Umbilical cord (tissue), 2 donors: Measurements from ENCODE around the gene DNAJC3. TPM values are rescaled to one million over a fixed set of nuclear protein-coding genes. Genes with fewer than 3 reads are reported as not detected.
"Not testable (repeated sequence)": the region's sequence is repeated elsewhere in the genome, so short reads cannot be mapped to it uniquely, and the experiment has no call there.

Experiments used
- DNase-seq: peaks from one replicate; pipeline ENCODE4 v3.0.0-alpha.2; 2015; ENCODE audit warnings: low spot score
- total RNA-seq: library from RNA; depleted of rRNA; stranded (reverse); fragments of >200 nt; gene quantifications from one replicate; pipeline ENCODE4 v1.2.3, GENCODE V29; 2014; ENCODE audit warnings: low replicate concordance; ENCODE audit not compliant: insufficient read depth

Gene DNAJC3, protein sequence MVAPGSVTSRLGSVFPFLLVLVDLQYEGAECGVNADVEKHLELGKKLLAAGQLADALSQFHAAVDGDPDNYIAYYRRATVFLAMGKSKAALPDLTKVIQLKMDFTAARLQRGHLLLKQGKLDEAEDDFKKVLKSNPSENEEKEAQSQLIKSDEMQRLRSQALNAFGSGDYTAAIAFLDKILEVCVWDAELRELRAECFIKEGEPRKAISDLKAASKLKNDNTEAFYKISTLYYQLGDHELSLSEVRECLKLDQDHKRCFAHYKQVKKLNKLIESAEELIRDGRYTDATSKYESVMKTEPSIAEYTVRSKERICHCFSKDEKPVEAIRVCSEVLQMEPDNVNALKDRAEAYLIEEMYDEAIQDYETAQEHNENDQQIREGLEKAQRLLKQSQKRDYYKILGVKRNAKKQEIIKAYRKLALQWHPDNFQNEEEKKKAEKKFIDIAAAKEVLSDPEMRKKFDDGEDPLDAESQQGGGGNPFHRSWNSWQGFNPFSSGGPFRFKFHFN
- 60.9 TPM for total RNA-seq

DNA sequence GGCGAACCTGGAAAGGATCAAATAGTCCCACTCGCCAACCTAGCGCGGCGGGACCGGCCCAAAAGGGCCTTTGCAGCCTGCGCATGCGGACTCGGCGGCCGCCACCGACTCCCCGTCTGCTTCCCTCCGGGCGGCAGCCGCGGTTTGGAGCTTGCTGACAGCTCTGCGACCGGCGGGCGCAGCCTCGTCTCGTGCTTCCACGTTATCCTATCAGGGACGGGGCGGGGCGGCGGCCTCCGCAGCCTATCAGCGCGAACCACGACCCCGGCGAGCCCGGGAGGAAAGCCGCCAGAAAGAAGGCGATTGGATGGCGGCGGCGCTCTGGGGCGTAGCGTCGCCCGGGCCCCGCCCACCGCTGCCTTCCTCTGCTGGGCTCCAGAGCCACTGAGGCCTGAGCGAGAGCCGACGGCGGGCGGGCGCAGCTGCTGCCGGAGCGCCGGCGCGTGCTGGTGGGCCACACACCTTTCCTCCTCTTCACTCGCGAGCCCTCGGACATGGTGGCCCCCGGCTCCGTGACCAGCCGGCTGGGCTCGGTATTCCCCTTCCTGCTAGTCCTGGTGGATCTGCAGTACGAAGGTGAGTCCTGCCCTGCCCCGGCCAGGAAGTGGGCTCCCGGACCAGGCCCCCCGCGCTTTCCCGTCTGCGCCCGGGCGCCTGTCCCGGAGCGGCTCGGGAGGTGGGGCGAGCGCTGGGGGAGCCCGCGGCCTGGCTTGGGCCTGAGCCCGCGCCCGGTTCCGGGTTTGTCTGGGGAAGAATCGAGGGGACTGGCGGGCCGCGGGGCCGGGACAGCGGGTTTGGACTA, at the start of gene DNAJC3:
Gene DNAJC3, plus strand, starts transcription at position 378 of the 802 bp plus-strand sequence. Its CDS starts 117 bp downstream, at position 495.
- peak; percentile 99 for DNase-seq

DNA sequence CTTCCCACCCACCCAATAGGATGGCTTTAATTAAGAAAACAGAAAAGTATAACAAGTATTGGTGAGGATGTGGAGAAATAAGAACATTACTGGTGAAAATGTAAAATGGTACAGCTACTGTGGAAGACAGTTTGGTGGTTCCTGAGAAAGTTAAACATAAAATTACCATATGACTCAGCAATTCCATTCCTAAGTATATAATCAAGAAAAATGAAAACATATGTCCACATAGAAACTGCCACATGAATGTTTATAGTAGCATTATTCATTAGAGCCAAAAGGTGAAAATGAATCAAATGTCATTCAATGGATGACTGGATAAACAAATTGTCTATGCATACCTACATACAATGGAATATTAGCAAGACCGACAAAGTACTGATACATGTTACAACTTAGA, 49.3 kb upstream of the DNAJC3 start:
- no peak for DNase-seq

DNA sequence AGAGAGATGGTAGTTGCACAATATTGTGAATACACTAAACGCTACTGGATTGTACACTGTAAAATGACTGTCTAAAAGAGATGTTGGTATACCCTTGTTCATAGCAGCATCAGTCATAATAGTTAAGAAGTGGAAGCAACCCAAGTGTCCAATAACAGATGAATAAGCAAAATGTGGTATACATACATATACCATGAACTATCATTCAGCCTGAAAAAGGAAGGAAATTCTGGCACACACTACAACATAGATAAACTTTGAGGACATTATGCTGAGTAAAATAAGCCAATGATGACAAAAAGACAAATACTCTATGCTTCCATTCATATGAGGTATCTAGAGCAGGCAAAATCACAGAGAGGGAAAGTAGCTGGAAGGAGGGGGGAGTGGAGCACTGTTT, 48.5 kb upstream of the DNAJC3 start:
- DNase-seq: no peak

DNA sequence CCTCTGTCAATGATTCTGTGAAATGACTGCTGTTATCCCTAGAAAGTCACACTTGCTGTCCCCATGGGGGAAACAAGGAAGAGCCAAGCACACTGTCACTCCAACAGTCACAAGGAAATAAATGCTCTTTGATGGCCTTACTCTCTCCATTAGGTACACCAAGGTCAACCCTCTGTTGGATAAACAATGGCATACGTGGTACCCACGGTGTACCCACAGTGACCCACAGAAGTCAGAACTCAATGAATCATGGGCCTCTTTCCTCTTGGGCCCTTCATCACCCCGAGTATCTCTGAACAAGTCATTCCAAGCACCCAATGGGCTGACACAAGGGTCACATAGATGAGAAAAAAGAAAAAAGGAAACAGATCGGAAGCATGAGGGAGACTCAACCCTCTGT, 47.9 kb upstream of the DNAJC3 start:
- no peak for DNase-seq

DNA sequence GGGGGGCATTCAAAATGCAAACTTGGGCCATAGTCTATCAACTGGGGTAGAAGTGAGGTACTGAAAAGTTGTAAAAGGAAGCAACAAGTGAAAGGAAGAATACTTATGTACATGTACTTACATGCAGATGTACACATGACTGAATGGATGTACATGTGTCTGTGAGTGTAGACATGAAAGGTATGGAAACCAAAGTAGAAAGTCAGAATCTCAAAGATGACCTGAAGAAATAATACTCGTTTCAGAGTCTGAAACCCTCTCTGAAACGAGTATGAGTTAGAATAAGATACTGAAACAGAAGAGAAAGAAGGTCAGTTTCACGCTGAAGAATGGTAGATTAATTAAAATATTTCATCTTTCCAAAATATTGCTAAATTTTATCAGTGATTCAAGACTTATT, 46.3 kb upstream of the DNAJC3 start:
- DNase-seq: no peak

DNA sequence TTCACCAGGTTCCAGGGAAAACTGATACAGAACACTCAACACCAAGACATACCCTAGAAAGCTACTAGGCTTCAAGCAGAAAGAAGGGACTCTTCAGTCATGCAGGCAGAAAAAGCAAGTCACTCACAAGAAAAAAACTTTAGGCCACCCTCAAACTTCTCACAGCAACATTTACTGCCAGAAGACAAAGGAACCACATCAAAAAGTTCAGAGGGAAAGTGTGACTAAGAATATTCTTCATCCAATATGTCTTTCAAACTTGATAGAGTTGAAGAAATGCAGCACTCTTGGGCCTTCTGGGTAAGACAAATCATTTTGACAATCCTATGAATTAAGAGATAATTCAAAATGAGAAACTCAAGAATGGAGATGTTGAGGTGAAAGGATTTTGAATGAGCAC, 40.1 kb upstream of the DNAJC3 start:
- DNase-seq: no peak

DNA sequence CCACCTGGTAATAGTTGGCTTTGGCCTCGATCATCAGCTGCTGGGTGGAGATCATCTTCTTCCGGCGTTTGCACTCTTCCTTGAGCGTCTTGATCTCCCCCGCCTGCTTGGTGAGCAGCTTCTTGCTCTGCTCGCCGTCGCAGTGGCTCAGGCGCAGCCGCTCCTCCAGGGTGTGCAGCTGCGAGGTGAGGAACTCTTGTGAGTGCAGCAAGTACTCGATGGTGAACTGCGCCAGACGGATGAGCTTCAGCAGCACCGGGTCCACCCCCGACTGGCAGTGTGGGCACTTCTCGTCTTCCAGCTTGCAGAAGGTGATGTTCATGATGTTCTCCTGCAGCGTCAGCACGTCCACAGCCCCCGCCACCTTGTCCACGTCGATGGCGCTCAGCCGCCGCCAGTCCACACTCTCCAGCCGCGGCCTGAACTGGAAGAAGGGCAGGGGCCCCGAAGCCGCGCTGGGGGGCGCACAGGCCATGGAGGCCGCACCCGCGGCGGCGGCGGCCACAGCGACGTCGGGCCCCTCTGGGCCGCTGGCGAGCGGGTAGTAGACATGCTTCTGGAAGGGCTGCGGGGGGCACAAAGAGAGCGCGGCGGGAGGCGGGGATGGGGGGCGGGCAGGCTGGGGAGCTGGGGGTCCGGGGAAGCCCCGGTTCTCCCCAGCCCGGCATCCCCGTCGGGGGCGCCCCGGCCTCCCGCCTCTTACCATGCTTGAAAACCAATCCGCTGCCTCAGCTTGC, 35.5 kb upstream of the DNAJC3 start:
- DNase-seq: peak; percentile 9

DNA sequence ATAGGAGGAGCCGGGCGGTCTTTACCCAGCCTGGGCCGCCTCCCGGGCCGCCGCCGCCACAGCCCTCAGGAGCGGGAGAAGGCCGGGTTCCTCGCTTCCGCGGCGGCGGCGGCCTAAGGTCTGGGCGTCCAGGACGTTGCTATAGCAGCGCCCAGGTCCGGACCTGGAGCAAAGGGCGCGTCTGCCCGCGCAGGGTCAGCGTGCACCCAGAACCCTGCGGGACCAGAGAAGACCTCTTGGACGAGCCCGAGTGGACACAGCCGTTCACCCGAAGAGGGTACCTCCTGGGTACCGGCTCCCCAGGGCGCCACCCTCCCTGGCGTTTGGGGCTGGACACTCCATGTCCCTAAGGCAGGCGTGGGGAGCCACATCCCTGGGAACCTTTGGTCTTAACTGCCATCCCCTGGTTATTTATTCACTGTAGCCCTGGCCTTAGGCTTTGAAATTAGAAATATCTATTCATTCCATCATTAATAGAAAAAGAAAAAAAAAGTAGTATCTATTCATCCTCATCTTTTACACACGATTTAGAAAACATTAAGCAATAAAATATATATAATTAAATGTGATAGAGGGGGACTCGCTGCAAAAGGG, 34.8 kb upstream of the DNAJC3 start:
- DNase-seq: peak; percentile 60

DNA sequence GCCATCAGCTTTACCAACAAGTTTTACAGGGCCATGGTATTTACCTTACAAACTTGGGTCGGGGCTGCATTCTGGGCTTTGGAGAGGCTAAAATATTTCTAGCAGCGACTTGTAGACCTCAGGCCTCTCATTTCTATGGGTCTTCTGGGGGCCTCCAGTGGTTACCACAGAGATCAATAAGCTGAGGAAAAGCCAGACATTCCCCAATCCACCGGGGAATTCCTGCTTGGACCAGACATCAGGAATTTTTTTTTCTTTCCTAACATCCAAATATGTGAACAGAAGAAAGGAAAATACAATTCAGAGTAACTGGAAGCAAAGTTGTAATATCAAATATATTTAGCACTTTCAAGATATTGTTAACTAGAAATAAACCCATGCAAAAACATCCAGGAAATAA, 33.9 kb upstream of the DNAJC3 start:
- no peak for DNase-seq

DNA sequence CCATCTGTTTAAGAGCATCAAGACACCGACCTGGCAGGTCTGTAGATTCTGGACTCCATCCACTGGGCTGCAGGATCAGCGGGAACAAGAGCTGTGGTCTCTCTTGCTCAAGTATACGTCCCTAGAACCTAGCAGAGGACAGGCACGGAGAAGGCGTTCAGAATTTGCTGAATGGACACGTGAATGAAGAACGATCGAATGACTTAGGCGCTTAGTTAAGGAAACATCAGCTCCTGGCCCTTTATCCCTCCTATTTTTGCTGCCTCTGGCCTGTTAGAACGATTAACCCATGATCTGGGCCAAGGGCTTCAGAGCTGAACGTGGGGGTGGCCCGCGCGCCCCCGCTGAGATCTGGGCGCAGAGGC, 33.4 kb upstream of the DNAJC3 start:
- DNase-seq: peak; percentile 41

DNA sequence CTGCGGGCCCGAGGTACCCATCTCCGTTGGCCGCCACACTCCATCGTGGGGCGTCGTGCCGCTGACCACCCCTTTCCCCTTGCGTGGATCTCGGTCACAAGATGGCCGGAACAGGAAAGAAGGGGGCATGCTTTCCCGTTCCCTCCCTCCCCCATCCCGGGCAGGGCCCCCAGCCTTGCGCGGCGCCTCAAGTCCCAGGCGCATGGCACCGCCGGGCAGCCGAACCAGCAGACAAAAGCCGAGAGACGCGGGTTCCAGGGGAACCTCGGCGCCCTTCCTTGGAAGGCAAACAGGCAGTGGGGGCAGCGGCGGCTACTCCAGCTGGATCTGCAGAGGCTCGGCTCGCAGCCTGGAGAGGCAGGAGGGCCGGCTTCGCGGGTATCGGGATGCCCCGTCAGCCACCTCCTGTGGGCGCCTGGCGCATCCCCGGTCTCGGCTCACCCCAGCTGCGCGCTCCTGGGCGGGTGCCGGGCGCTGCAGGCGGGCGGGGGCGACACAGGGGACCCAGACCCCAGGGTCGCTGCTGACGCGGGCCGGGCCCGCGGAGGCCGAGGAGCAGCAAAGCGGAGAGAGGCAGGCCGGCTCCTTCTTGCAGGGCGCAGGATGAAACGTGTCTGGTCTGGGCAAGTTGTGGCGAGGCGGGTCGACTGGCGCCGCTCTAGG, 32.9 kb upstream of the DNAJC3 start:
- DNase-seq: peak; percentile 66

DNA sequence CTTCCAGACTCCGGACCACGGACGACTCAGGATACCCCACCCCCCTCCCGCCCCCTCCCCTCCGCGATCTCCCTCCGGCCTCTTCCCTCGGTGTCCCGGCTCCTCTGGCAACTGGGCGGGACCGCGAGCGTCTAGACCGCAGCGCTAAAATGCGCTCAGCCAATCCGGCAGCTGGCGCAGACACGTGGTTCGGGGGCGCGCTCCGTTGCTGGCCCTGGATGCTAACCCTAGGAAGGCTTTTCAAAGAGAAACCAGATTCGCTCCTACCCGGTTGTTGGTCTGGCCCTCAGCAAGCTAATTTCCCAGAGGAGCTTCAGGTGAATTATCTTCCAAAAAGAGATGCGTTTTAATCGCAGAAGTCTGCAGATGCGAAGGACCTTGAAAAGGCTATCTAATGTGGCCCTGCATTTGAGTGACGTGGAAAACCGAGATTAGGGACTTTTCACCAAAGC, 32.3 kb upstream of the DNAJC3 start, which contains the start of gene DZIP1:
Gene DZIP1, minus strand, starts transcription at position 106 of the 452 bp plus-strand sequence. CDS start 2,677 bp downstream, outside the sequence.
- peak; percentile 89 for DNase-seq

DNA sequence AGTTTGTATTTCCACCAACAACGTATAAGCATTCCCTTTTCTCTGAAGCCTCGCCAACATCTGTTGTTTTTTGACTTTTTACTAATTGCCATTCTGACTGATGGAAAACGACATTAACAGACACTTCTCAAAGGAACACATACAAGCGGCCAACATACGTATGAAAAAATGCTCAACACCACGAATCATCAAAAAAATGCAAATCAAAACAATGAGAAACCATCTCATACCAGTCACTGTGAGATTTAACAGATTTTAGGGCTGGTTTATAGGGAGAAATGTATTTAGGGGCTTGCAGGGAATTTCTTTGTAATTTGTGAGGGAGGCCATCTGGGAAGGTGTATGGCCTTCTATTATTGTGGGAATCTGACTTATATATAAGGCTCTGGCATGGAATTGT, 29.6 kb upstream of the DNAJC3 start:
- no peak for DNase-seq

DNA sequence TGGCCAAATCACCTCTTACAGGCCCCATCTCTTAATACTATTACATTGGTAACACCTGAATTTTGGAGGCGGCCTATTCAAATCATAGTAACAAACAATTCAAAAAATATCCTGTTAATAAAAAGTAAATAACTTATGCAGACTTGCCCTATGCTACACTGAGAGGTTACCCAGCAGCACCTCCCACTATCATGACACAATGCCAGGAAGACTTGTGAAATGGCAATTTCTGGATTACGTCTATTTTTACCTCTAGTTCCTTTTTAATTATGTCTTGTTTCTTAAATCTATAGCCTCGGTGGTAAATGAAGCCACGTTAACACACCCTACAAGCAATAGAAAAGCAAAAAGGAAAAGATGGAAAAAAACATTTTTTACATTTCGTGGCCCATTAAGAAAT, 26.2 kb upstream of the DNAJC3 start:
- no peak for DNase-seq

DNA sequence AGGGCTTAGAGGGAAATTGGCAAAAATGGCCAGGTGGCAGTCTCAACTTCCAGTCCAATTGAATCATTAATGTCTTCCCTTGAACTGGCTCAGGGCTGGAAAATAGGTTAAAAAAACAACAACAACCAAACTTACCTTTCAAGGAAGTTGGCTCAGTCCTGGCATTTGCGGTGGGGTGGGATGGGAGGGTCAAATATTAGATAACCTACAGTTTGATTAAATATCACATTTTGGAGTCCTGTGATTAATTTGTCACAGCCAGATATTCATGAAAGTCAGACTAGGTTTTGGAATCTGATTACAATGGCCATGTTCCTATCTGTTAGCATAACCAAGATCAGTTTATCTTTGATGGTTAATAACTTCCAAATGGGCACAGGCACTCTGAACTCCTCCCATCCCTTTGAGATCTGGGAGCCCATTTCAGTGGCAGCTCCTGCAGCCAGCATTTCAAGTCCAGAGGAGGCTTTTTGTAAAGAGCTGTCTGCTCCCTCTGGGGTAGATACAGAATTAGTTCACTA, 24.6 kb upstream of the DNAJC3 start:
- DNase-seq: no peak

DNA sequence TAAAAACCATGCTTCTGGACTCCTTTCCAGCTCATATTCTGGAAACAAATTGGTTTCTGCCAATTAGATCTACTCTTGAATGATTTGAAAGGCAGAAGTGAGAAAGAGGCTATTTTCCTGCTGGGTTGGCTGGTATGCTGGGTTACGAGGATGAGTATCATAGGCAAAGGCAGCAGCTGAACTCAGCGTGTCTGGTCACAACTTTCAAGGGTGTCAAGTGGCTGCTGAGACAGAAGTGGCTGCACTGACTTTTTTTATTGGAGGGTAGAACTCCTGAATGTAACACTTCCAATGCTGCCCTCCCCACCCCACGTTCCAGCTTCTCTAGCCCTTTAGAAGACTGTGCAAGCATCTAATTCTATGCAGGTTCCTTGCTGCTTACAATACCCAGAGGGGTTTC, 24.1 kb upstream of the DNAJC3 start:
- no peak for DNase-seq

DNA sequence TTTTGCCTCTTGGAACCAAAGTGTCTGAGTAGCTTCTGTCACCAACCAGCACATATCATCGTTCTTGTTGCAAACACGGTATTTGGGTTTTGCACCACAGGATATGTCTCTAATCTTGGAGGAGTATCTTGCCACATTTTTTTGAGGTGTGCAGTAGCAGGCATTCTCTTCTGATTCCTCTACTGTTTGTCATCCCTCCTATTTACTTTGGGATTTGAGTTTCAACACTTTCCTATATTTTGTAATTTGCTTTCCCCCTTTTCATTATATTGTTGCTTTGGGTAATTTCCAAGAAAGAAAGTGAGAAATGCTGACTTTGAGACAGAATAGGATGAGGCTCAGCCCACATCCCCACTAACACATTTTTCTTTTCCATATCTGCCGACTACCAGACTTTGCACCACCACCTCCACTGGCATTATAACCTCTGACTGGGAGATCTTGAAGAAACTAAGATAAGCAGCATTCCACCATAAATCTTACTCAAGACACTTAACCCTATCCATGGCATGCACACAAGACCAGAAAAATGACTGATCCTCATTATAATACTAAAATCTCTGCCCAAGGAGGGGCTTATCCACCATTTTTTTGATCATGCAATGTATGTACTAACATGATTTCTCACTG, 20.4 kb upstream of the DNAJC3 start:
- no peak for DNase-seq

DNA sequence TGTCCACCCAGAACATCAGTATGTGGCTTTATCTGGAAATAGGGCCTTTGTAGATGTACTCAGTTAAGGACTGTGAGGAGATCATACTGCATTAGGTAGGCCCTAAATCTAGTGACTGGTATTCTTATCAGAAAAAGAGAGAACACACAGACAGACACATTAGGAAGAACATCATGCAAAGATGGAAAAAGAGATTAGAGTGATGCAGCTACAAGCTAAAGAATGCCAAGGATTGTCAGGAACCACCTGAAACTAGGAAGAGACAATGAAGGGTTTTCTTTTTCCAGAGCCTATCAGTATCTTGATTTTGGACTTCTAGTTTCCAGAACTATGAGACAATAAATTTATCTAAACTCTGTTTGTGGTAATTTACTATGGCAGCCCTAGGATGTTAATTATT, 17.4 kb upstream of the DNAJC3 start:
- no peak for DNase-seq

DNA sequence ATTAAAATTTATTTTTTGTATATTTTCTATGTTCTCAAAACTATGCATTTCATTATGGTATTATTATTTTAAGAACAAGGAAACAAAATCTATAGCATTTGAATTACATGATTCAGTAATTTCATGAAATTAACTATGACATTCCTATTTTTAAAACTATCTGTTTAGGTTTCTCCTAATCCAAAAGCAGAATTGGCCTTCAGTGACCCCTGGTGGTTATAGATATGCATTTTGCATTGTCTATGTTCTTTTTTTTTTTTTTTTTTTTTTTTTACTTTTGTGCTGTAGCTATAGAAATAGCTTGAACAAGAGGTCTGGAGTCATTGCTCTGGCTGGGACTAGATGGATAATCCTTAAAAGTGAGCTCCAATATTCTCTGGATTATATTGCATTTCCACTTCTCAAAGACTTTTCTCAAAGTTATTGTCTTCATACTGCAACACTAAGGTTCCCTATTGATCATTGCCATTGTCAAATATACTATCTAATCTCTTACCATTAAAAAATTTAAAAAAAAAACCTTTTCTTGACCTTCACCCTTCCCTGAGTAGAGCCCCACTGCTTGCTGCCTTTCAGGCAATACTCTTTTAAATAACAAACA, 15.9 kb upstream of the DNAJC3 start:
- peak; percentile 70 for DNase-seq

DNA sequence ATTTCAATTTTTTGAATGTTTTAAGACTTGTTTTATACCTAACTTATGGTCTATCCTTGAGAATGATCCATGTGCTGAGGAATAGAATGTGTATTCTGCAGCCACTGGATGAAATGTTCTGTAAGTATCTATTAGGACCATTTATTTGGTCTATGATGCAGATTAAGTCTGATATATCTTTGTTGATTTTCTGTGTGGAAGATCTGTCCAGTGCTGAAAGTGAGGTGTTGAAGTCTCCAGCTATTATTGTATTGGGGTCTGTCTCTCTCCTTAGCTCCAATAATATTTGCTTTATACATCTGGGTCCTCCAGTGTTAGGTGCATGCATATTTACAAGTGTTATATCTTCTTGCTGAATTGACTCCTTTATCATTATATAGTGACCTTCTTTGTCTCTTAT, 9.7 kb upstream of the DNAJC3 start:
- DNase-seq: not testable (repeated sequence)
